GM12865 (cell line): Measurements from ENCODE around the gene LITAFD.
A peak's percentile ranks its signal among the peaks of the same experiment; 100 is the strongest.

Experiments used
- DNase-seq: peaks from one replicate; pipeline ENCODE4 v3.0.0; 2010; ENCODE audit warnings: low read depth
- H3K4me3 ChIP-seq: 2 replicates; pipeline ENCODE4 v1.5.1; 2011; ENCODE audit warnings: mild to moderate bottlenecking, low read depth, low read length, control low read depth
- TF ChIP-seq, protein P1 (sequence below): IDR thresholded peaks from 2 replicates; pipeline ENCODE4 v1.5.1; 2011; ENCODE audit warnings: low read length, control low read depth, low read depth, inconsistent platforms; ENCODE audit not compliant: insufficient read depth; ENCODE audit errors: missing control alignments

LITAFD gene

DNA sequence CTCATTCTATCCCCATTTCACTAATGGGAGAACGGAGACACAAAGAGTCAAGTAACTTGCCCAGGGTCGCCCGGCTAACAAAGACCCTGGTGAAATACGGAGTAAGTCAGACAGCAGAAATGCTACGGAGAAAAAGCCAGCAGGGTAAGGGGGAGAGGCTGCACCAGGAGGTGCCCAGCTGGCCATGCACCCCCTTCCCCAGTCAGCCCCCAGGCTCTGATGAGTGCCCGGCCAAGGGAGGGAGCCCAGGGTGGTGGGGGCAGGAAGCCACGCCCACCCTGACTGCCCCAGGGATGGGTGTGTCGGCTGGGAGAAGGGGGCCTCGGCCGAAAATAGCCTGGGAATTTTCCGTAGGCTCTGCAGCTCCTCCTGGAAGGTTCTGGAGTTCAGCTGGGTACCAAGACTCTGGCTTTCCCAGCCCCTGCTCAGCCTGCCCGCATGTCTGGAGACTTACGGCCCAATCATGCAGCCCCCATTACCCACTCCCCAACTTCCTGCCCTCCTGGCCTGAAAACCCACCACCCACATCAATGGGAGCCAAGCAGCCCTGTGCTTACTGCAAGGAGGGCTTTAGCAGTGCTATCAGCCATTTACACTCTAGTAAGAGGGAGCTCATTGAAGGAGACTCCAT, 17.6 kb upstream of the LITAFD start:
- no peak for DNase-seq
- TF ChIP-seq, protein P1, sequence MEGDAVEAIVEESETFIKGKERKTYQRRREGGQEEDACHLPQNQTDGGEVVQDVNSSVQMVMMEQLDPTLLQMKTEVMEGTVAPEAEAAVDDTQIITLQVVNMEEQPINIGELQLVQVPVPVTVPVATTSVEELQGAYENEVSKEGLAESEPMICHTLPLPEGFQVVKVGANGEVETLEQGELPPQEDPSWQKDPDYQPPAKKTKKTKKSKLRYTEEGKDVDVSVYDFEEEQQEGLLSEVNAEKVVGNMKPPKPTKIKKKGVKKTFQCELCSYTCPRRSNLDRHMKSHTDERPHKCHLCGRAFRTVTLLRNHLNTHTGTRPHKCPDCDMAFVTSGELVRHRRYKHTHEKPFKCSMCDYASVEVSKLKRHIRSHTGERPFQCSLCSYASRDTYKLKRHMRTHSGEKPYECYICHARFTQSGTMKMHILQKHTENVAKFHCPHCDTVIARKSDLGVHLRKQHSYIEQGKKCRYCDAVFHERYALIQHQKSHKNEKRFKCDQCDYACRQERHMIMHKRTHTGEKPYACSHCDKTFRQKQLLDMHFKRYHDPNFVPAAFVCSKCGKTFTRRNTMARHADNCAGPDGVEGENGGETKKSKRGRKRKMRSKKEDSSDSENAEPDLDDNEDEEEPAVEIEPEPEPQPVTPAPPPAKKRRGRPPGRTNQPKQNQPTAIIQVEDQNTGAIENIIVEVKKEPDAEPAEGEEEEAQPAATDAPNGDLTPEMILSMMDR = no peak
- H3K4me3 ChIP-seq = no peak overlapping the region

DNA sequence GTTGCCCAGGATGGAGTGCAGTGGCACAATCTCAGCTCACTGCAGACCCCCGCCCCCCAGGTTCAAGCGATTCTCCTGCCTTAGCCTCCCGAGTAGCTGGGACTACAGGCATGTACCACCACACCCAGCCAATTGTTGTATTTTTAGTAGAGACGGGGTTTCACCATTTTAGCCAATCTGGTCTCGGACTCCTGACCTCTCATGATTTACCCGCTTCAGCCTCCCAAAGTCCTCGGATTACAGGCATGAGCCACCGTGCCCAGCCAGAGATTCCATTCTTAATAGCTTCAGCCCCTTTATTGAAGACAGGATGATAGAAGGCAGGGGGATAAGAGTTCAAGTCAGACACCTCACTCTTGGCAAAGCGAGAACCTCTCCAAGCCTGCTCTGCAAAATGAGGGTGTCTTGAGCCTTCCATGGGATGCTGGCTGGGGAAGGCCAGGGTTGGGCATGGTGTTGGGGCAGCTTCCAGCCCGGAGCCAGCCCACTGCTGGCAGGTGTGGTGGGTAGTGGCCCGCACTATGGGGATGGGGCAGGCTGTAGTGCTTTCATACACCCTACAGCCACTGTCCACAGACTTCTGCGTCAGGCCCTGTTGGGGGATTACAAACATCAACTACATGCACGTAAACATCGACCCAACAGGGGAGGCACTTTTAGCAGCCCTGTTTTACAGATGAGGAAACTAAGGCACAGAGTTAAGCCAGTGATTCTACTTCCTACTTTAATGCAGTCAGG, 16.8 kb upstream of the LITAFD start:
- no peak for DNase-seq
- no peak overlapping the region for H3K4me3 ChIP-seq
- TF ChIP-seq, protein P1 = no peak

DNA sequence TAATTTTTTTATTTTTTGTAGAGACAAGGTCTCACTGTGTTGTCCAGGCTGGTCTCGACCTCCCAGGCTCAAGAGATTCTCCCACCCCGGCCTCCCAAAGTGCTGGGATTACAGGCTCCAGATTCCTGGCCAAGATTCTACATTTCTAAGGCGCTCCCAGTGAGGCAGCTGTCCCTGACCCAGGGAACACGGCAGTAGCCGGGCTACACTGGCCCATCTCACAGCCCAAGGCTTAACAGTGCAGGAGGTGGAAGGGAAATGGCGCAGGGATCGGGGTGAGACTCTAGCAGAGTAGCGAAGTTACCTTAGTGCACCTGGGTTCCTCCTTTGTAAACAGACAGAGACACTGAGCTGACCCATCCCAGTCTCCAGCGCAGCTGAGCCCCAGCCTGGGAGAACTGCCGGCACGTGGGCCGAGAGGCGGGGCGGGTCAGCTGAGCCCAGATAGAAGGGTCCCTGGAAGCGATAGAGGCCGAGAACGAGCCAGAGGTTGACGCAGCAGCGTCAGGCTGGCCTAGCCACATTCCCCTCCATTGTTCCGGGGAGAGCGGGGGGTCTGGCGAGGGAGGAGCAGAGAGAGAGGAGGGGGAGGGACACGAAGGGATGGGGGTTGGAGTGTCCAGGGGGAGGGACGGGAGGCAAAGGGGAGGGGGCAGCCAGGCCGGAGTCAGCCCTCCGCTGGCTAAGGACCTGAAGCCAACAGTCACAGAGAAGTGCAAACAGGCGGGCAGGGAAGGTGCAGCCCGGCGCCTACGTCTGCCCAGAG, 15.8 kb upstream of the LITAFD start:
- H3K4me3 ChIP-seq = peak overlapping the region; percentile 77; the same call in 1 of the 2 replicates
- TF ChIP-seq, protein P1 = no peak
- no peak for DNase-seq

DNA sequence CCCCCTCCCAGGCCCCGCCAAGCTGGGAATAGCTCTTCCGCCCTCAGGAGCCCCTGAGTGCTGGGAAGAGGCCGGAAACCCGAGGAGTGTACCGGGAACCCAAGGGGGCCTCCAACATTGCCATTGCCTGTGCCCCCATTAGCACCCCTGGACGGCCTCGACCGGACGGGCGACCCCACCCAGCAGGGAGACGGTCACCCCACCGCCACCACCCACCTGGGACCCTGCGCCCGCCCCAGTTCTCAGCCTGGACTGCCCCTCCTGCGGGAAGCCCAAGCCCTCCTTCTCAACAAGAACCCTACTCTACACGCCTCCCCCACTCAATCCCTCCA, 15.3 kb upstream of the LITAFD start:
- H3K4me3 ChIP-seq = peak overlapping the region; percentile 77
- DNase-seq = no peak
- TF ChIP-seq, protein P1 = no peak

DNA sequence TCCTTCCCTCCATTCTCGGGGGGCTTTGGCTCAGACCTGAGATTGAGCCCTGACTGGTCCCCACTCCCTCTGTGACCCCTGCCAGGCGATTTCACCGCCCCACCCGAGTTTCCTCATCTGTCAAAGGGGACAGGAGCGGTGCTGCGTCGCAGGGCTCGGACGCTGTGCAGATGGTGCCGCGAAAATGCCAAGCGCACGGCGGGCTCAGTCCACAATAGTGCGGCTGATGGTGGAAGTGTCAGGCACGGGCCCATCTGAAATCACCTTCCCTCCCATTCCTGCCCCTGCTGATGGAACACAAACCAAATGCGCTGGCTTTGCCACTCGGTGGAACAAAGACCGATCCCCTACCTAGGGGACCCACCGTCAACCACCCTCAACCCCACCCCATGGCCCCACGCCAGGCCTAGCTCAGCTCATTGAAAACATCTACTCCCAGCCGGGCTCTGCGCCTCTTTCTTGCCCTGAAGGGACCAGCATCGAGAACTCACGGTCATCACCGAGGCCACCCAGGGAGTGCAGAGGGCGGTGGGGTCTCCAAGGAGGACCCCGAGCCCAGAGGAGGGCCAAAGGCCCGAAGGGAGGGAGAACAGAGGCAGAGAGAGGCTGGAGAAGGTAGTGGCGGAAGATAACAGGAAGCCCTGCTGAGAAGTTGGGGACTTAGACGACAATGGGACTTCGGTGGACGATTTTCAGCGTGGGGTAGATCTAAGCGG, 14.8 kb upstream of the LITAFD start:
- no peak for DNase-seq
- peak overlapping the region; percentile 77 for H3K4me3 ChIP-seq

DNA sequence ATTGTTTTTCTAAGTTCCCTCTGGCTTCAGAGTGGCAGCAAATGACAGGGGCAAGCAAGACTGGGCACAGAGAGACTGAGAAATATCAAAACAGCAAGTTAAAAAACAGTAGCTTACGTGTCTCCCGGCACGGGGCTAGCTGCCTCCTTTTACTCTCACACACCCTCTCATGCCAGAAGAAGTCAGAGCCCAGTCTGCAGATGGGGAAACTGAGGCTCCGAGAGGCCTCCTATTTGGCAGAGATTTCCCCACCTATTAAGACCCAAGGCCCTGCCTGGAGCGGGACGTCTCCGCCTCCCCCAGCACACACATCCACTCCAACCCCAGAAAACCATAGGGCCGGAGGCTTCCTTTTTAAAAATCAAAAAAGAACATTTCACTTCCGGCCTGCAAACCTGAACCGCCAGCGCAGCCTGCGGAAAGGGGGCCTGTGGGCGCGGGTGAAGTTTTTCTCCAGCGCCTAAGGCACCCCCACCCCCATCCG, 14.2 kb upstream of the LITAFD start:
- H3K4me3 ChIP-seq = peak overlapping the region; percentile 77
- TF ChIP-seq, protein P1 = no peak
- no peak for DNase-seq

More for the DNA sequence above, 14.8 kb upstream of the LITAFD start:
- TF ChIP-seq, protein P1 = no peak
